Islet precursor cell (in vitro differentiated cells): Measurements from ENCODE around the gene PRSS2.
"Not testable (repeated sequence)": the region's sequence is repeated elsewhere in the genome, so short reads cannot be mapped to it uniquely, and the experiment has no call there.

Experiments
- DNase-seq: peaks from one replicate; pipeline ENCODE4 v3.0.0-alpha.2; 2018

The PRSS2 gene

GRCh38 chr7:142770661-142771352 is at the start of gene PRSS2:
Gene PRSS2 (plus strand): TSS chr7:142770970. CDS start chr7:142770983, 13 bp downstream.
- no peak for DNase-seq

- no peak for DNase-seq
Observed at GRCh38 chr7:142720986-142721385, 49.8 kb upstream of the PRSS2 start.

GRCh38 chr7:142722248-142722794 is 48.4 kb upstream of the PRSS2 start:
- DNase-seq: no peak

GRCh38 chr7:142733271-142733670 is 37.5 kb upstream of the PRSS2 start:
- DNase-seq: no peak

- peak; percentile 22 for DNase-seq
Observed at GRCh38 chr7:142739923-142740492, 30.8 kb upstream of the PRSS2 start.

- peak; percentile 41 for DNase-seq
Observed at GRCh38 chr7:142740786-142741185, 30.0 kb upstream of the PRSS2 start.

GRCh38 chr7:142741932-142742331 is 28.8 kb upstream of the PRSS2 start:
- not testable (repeated sequence) for DNase-seq

GRCh38 chr7:142745091-142745635 is 25.6 kb upstream of the PRSS2 start:
- DNase-seq: no peak

GRCh38 chr7:142745745-142746144 is 25.0 kb upstream of the PRSS2 start:
- no peak for DNase-seq

- no peak for DNase-seq
Observed at GRCh38 chr7:142746264-142746663, 24.5 kb upstream of the PRSS2 start.

- DNase-seq: not testable (repeated sequence)
Observed at GRCh38 chr7:142748410-142748809, 22.4 kb upstream of the PRSS2 start.

GRCh38 chr7:142749218-142749993 is 21.4 kb upstream of the PRSS2 start, which contains the start of gene PRSS1:
Gene PRSS1 (plus strand): TSS chr7:142749472. CDS start chr7:142749485, 13 bp downstream.
- DNase-seq: no peak

- peak; percentile 29 for DNase-seq
Observed at GRCh38 chr7:142750321-142750938, 20.3 kb upstream of the PRSS2 start.

- DNase-seq: peak; percentile 28
Observed at GRCh38 chr7:142751526-142752175, 19.1 kb upstream of the PRSS2 start.

GRCh38 chr7:142752376-142753225 is 18.2 kb upstream of the PRSS2 start:
- peak; percentile 43 for DNase-seq

GRCh38 chr7:142753366-142753765 is 17.4 kb upstream of the PRSS2 start:
- peak; percentile 38 for DNase-seq

- peak; percentile 28 for DNase-seq
Observed at GRCh38 chr7:142753925-142754491, 16.8 kb upstream of the PRSS2 start.

GRCh38 chr7:142754681-142755575 is 15.8 kb upstream of the PRSS2 start:
- peak; percentile 24 for DNase-seq

GRCh38 chr7:142758312-142758711 is 12.5 kb upstream of the PRSS2 start:
- peak; percentile 14 for DNase-seq

- peak; percentile 29 for DNase-seq
Observed at GRCh38 chr7:142759433-142759832, 11.3 kb upstream of the PRSS2 start.
